IMR-90 (cell line): ENCODE results near the gene PTGDR. TPM values are rescaled to one million over a fixed set of nuclear protein-coding genes. Genes with fewer than 3 reads are reported as not detected.

Source experiments
- ATAC-seq: fragments of 200-7000 bp; cut with Tn5 transposase; 2 replicates; pipeline ENCODE4 v1.9.1; 2020; ENCODE audit warnings: low read depth, mild to moderate bottlenecking, moderate library complexity
- BruUV-seq: library from RNA; stranded (reverse); fragments of 400-500 nt; replicated peaks from 2 replicates; lab custom pipeline; 2021; lab: Mats Ljungman, UMichigan
- CTCF ChIA-PET: fragments of 300-600 bp; formaldehyde crosslinking; extraction: SDS; loops from one replicate; lab custom pipeline; 2021; ENCODE audit warnings: antibody characterized with exemption; lab: Yijun Ruan, JAX
- POLR2A ChIA-PET: fragments of 300-600 bp; sonication (Branson Sonifier 250); formaldehyde crosslinking; loops from one replicate; lab custom pipeline; 2022; ENCODE audit warnings: antibody characterized with exemption; ENCODE audit not compliant: unreplicated experiment; lab: Charles Lee
- DNase-seq: peaks from one replicate; pipeline ENCODE4 v3.0.0; 2013
- H2AFZ ChIP-seq: replicated peaks from 2 replicates; pipeline ENCODE3; 2013; ENCODE audit warnings: low read length, mild to moderate bottlenecking; ENCODE audit not compliant: poor library complexity
- H2AK5ac ChIP-seq: 2 replicates; pipeline ENCODE4 v1.6.1; 2013; ENCODE audit warnings: low read depth, low read length, inconsistent platforms
- H2AK9ac ChIP-seq: replicated peaks from 2 replicates; pipeline ENCODE3; 2013; ENCODE audit warnings: mild to moderate bottlenecking, low read depth, low read length, moderate library complexity; ENCODE audit not compliant: poor library complexity
- H2BK120ac ChIP-seq: 2 replicates; pipeline ENCODE4 v1.6.1; 2013; ENCODE audit warnings: low read depth, low read length, inconsistent platforms
- H2BK15ac ChIP-seq: 3 replicates; pipeline ENCODE4 v1.6.1; 2013; ENCODE audit warnings: low read depth, low read length, inconsistent platforms
- H2BK20ac ChIP-seq: 2 replicates; pipeline ENCODE4 v1.6.1; 2013; ENCODE audit warnings: low read depth, mild to moderate bottlenecking, inconsistent platforms, low read length, moderate library complexity
- H2BK5ac ChIP-seq: 2 replicates; pipeline ENCODE4 v1.6.1; 2013; ENCODE audit warnings: mild to moderate bottlenecking, low read depth, low read length, inconsistent platforms; ENCODE audit not compliant: poor library complexity, severe bottlenecking
- H3K14ac ChIP-seq: replicated peaks from 2 replicates; pipeline ENCODE4 v1.6.1; 2013; ENCODE audit warnings: low read depth, low read length, inconsistent platforms
- H3K18ac ChIP-seq: 2 replicates; pipeline ENCODE4 v1.6.1; 2013; ENCODE audit warnings: low read depth, low read length, control low read depth
- H3K23ac ChIP-seq: 2 replicates; pipeline ENCODE4 v1.6.1; 2013; ENCODE audit warnings: low read depth, low read length, inconsistent platforms
- H3K27ac ChIP-seq: 2 replicates; pipeline ENCODE4 v1.5.1; 2013; ENCODE audit warnings: mild to moderate bottlenecking, control low read depth, low read length; ENCODE audit not compliant: insufficient read depth
- H3K27me3 ChIP-seq: 2 replicates; pipeline ENCODE4 v1.6.1; 2013; ENCODE audit warnings: low read length; ENCODE audit not compliant: control insufficient read depth, insufficient read depth
- H3K36me3 ChIP-seq: 2 replicates; pipeline ENCODE4 v1.6.1; 2013; ENCODE audit warnings: low read length, mixed read lengths; ENCODE audit not compliant: control insufficient read depth, insufficient read depth
- H3K4ac ChIP-seq: 2 replicates; pipeline ENCODE4 v1.6.1; 2013; ENCODE audit warnings: low read depth, low read length, inconsistent platforms
- H3K4me1 ChIP-seq: 2 replicates; pipeline ENCODE4 v1.6.1; 2013; ENCODE audit warnings: low read length, mixed read lengths; ENCODE audit not compliant: control insufficient read depth, insufficient read depth
- H3K4me2 ChIP-seq: 2 replicates; pipeline ENCODE4 v1.6.1; 2013; ENCODE audit warnings: low read depth, mild to moderate bottlenecking, control low read depth, low read length, moderate library complexity
- H3K4me3 ChIP-seq: 2 replicates; pipeline ENCODE4 v1.5.1; 2013; ENCODE audit warnings: low read depth, mild to moderate bottlenecking, control low read depth, low read length, moderate library complexity; ENCODE audit not compliant: insufficient read depth
- H3K56ac ChIP-seq: 2 replicates; pipeline ENCODE4 v1.6.1; 2013; ENCODE audit warnings: low read length, inconsistent platforms; ENCODE audit not compliant: insufficient read depth; ENCODE audit errors: extremely low read depth
- H3K79me1 ChIP-seq, 2 experiments: 2 replicates each; pipeline ENCODE4 v1.6.1; 2013; ENCODE audit warnings: low read length in 2 of 2, inconsistent platforms in 1 of 2, low read depth in 1 of 2
- H3K9ac ChIP-seq: 2 replicates; pipeline ENCODE4 v1.6.1; 2013; ENCODE audit warnings: low read depth, low read length, control low read depth
- H3K9me1 ChIP-seq: 2 replicates; pipeline ENCODE4 v1.6.1; 2013; ENCODE audit warnings: low read length, inconsistent platforms; ENCODE audit not compliant: insufficient read depth
- H3K9me3 ChIP-seq: 2 replicates; pipeline ENCODE4 v1.6.1; 2013; ENCODE audit warnings: low read length; ENCODE audit not compliant: control insufficient read depth, insufficient read depth
- H4K20me1 ChIP-seq: 2 replicates; pipeline ENCODE4 v1.6.1; 2013; ENCODE audit warnings: low read length, inconsistent platforms; ENCODE audit not compliant: insufficient read depth
- H4K5ac ChIP-seq: 2 replicates; pipeline ENCODE4 v1.6.1; 2013; ENCODE audit warnings: mild to moderate bottlenecking, low read depth, low read length, control low read depth
- H4K8ac ChIP-seq, 2 experiments: 2 replicates each; pipeline ENCODE4 v1.6.1; 2013; ENCODE audit warnings: low read depth in 2 of 2, low read length in 2 of 2, control low read depth in 1 of 2, inconsistent platforms in 1 of 2
- H4K91ac ChIP-seq: 2 replicates; pipeline ENCODE4 v1.6.1; 2013; ENCODE audit warnings: low read depth, low read length, inconsistent platforms; ENCODE audit not compliant: insufficient read depth
- MAFK ChIP-seq: IDR thresholded peaks from 2 replicates; pipeline ENCODE4 v1.6.1; 2012; ENCODE audit warnings: low read depth, low read length, improper control_type of control experiment
- POLR2A ChIP-seq: IDR thresholded peaks from 2 replicates; pipeline ENCODE4 v1.6.1; 2012; ENCODE audit warnings: mild to moderate bottlenecking, low read depth, low read length
- WGBS, 2 experiments: methylation state at CpG; one replicate each; pipeline versions ENCODE4 v1.1.5 to v1.1.7; 2013; ENCODE audit warnings: missing lambda C conversion rate in 2 of 2; ENCODE audit not compliant: insufficient read length in 1 of 2; ENCODE audit errors: extremely low coverage in 2 of 2; 5-methylcytosine and 5-hydroxymethylcytosine counted together
- dilution Hi-C: fragments of 300-500 bp; cut with HindIII; formaldehyde crosslinking; loops from one replicate; pipeline ENCODE4 v1.14.3; 2018; ENCODE audit warnings: low sequenced_read_pairs; ENCODE audit not compliant: unreplicated experiment
- in situ Hi-C: fragments of 300-500 bp; cut with MboI; formaldehyde crosslinking; loops from 3 replicates; pipeline ENCODE4 v1.14.3; 2019; ENCODE audit warnings: low sequenced_read_pairs, inconsistent platforms, mixed read lengths
- intact Hi-C: fragments of 100-400 bp; cut with micrococcal nuclease; formaldehyde crosslinking; loops from 2 replicates; pipeline ENCODE4 v1.10.0; 2022
- polyA plus RNA-seq, 3 experiments: library from polyadenylated mRNA; depleted of rRNA; stranded (reverse); fragments of >200 nt; gene quantifications; 2 replicates each; pipeline ENCODE4 v1.2.3, GENCODE V29; 2012; ENCODE audit warnings: low replicate concordance in 1 of 3
- total RNA-seq: library from RNA; depleted of rRNA; stranded (reverse); fragments of >200 nt; gene quantifications from 2 replicates; pipeline ENCODE4 v1.2.3, GENCODE V29; 2012

Gene PTGDR
- total and polyA plus RNA-seq, 2 of the 4 experiments (the other 2 are of a cell fraction) = not detected

DNA sequence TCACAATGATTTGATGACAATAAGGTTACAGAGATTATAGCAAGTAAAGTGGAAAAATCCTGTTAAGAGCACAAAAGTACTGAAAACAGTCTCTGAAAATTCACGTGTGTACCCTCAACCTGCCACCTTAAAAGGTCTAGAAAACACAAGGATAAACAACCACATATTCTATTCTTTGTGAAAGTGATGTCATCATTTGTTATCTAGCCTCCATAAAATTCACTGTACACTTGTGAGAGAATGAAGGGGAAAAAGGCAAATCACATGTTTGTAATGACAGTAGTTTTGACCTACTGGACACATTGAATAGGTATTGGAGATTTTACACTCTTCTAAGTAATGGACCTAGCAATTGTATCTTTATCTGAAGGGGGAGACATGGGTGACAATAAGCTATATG lies 4.0 kb downstream of the PTGDR start:
- dilution Hi-C loops = no loop called here

More for the DNA sequence above, 4.0 kb downstream of the PTGDR start:
- no peak overlapping the region for H3K9ac ChIP-seq
- no peak overlapping the region for H2BK20ac ChIP-seq
- peaks cover 4% of the 10 kb centered on the region; the same call in 1 of the 2 replicates for H3K4me1 ChIP-seq
- CTCF ChIA-PET = no interaction called here
- H4K5ac ChIP-seq = no peak overlapping the region
- no peak overlapping the region for H2AK9ac ChIP-seq
- WGBS, 2 experiments = no CpG with 5 or more reads among the region's 1 CpG
- H3K4ac ChIP-seq = no peak overlapping the region
- H3K36me3 ChIP-seq = no peaks in the 10 kb centered on the region
- H2AFZ ChIP-seq = no peak overlapping the region
- no peak overlapping the region for H3K56ac ChIP-seq
- no peak for DNase-seq
- no peaks in the 10 kb centered on the region for H4K20me1 ChIP-seq
- no TSS peak for BruUV-seq
- in situ Hi-C loops = no loop called here
- H3K27ac ChIP-seq = no peak overlapping the region
- H3K27me3 ChIP-seq = peaks cover 37% of the 10 kb centered on the region
- H3K9me3 ChIP-seq = no peaks in the 10 kb centered on the region
- POLR2A ChIA-PET = no interaction called here
- no peaks in the 10 kb centered on the region for H3K79me1 ChIP-seq
- H3K14ac ChIP-seq = no peak overlapping the region
- no peak overlapping the region for H2BK120ac ChIP-seq
- intact Hi-C loops = loop anchor here (5.0 kb wide), 1 partner anchor 124 kb away; no protein-coding TSS in a partner anchor
- no peak overlapping the region for H3K23ac ChIP-seq
- no peak overlapping the region for H2AK5ac ChIP-seq
- TF ChIP-seq POLR2A (no peak), MAFK (no peak)
- ATAC-seq = no peak
- H3K9me1 ChIP-seq = 0 out of 2 replicates have a peak, but pooled peaks cover 3% of the 10 kb centered on the region
- no peak overlapping the region for H2BK15ac ChIP-seq
- no peak overlapping the region for H3K4me2 ChIP-seq
- H4K91ac ChIP-seq = no peak overlapping the region
- no peak overlapping the region for H3K4me3 ChIP-seq
- H2BK5ac ChIP-seq = no peak overlapping the region
- H3K18ac ChIP-seq = no peak overlapping the region
- no peak overlapping the region for H4K8ac ChIP-seq
